ENCODE results near the gene SLC25A52.

SLC25A52 gene

GRCh38 chr18:31711365-31712172 lies 49.1 kb downstream of the SLC25A52 start:
- no peak for DNase-seq (ENCODE audit: low spot score)
- no peak for TF ChIP-seq CTCF (IDR thresholded peaks at IDR 0.05; ENCODE audit: extremely low read depth, missing control alignments)

DNA sequence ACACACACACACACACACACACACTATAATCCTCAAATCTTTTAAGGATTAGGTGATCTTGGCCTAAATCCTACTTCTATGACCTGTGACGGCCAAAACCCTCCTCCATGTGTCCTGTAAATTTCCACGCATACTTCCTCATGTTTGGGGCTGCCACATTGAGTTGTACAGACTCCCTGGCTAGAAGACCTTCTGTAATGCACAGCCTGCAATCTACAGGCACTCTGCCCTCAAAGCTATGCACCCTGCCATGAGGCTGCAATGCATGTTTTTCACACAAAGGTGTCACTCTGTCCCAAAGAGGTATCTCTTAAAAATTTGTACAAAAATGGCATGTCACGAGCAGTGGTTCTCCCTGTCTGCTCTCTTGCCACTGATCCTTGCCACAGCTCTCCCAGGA lies 49.9 kb downstream of the SLC25A52 start:
- DNase-seq (ENCODE audit: low spot score), result no peak
- TF ChIP-seq CTCF (IDR thresholded peaks at IDR 0.05; ENCODE audit: extremely low read depth, missing control alignments), result no peak
